HG03457 (cell line): ENCODE results near the gene B3GNT5.
A peak's percentile ranks its signal among the peaks of the same experiment; 100 is the strongest.

Source experiments
- ATAC-seq: cut with Tn5 transposase; IDR thresholded peaks from one replicate; pipeline ENCODE4 v1.9.1; 2021; ENCODE audit warnings: moderate number of reproducible peaks; ENCODE audit not compliant: unreplicated experiment

B3GNT5 gene

DNA sequence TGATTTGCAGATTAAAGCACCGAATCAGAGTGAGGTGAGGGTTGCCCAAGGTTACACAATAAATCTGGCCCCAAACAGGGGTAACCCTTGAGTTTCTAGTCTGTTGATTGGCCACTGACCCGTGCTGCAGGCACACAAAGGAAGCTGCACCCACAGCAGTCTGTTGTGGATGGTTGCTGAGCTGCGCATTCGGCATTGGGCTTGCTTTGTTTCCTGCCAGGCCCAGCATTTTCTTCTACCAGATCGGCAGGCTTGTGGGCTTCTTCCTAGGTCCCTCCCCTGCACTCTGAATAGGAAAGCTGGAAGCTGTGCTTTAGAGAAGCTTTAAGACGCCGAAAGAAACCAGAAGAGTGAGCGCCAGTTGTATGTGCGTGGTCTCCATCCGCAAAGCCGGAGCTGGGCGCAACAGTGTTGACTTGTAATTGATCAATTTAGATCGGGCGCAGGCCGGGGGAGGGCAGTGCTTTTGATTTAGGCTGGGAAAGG, 12.1 kb downstream of the B3GNT5 start:
- ATAC-seq: no peak

- ATAC-seq: no peak
These were observed 12.9 kb downstream of the B3GNT5 start for GRCh38 chr3:183265834-183266417.

GRCh38 chr3:183266454-183266853, 13.4 kb downstream of the B3GNT5 start:
- no peak for ATAC-seq

GRCh38 chr3:183267140-183267539, 14.1 kb downstream of the B3GNT5 start:
- ATAC-seq: no peak

DNA sequence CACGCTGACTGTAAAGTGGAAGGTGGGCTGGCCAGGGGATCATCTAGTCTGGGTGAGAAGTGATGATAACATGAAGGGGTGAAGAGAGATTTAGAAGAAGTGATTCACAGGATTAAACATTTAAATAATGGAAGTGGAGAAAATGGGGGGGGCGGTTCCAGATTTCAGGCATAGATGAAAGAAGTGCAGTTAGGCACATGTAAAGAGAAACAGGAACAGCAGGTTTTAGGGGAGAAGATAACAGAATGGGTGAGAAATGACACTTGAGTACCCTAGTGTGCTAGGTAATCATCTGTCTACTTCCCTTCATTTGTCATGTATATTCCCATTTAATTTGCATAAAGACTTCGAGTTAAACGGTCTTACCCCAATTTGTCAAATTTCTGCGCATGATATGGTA, 15.3 kb downstream of the B3GNT5 start:
- ATAC-seq: no peak

DNA sequence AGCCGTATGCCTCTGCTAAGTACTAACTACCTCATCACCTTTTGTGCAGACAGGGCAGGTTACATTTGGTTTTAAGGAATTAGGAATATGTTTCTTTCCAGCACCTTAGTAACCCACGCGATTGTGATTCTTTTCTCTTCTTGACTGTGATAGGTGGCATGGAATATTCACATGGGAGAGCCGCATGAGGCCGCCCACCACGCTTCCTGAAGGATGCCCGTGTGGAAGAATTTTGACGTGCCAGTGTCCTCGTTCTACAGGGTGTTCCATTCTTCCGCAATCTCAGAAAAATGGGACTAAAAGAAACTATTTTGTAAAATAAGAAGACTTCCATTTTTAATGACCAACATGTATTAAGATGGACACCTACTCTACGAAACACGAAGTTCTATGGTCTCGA, 16.3 kb downstream of the B3GNT5 start:
- ATAC-seq: no peak

GRCh38 chr3:183270344-183270743, 17.3 kb downstream of the B3GNT5 start:
- ATAC-seq: no peak

DNA sequence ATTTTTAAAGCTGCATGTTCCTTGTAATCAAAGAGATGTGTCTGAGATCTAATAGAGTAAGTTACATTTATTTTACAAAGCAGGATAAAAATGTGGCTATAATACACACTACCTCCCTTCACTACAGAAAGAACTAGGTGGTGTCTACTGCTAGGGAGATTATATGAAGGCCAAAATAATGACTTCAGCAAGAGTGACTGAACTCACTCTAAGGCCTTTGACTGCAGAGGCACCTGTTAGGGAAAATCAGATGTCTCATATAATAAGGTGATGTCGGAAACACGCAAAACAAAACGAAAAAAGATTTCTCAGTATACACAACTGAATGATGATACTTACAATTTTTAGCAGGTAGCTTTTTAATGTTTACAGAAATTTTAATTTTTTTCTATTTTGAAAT, 19.1 kb downstream of the B3GNT5 start:
- ATAC-seq: no peak

DNA sequence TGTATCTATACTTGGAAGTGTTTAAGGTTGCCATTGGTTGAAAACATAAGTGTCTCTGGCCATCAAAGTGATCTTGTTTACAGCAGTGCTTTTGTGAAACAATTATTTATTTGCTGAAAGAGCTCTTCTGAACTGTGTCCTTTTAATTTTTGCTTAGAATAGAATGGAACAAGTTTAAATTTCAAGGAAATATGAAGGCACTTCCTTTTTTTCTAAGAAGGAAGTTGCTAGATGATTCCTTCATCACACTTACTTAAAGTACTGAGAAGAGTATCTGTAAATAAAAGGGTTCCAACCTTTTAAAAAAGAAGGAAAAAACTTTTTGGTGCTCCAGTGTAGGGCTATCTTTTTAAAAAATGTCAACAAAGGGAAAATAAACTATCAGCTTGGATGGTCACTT, 19.7 kb downstream of the B3GNT5 start:
- ATAC-seq: no peak

DNA sequence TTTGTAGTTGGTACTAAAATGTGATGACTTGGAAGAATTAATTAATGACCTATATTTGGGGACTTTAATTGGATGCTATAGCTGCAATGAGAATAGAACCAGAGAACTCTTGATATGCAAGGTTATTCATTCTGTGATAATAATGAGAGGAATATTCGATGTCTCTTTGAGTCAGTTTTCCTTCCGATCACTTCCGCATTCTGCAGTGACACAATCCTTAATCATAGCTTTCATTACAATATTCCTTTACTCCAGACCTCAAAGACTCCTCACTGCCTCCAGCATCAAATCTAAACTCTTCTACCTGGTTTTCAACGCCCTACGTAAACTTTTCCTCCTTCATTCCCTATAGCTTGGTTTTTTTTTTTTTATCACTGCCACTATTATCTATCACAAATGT, 21.6 kb downstream of the B3GNT5 start:
- ATAC-seq: no peak

- ATAC-seq: no peak
These were observed 22.4 kb downstream of the B3GNT5 start for GRCh38 chr3:183275418-183275817.

DNA sequence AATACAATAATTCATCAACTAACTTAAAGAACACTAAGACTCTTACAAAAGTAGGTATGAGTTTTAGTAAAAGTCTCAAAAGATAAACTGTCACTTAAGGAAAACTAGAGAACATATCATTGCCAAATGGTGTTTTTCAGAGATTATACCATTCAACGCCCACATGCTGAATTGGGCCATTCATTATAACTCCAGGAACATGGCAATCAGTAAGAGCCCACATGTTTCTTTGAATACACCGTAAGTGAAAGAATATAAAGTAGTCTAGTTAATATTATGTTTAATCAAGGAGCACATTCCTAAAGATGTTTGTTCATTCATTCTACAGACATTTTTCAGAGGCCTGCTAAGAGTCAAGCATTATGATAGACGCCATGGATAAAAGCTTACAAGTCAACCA, 22.9 kb downstream of the B3GNT5 start:
- no peak for ATAC-seq

DNA sequence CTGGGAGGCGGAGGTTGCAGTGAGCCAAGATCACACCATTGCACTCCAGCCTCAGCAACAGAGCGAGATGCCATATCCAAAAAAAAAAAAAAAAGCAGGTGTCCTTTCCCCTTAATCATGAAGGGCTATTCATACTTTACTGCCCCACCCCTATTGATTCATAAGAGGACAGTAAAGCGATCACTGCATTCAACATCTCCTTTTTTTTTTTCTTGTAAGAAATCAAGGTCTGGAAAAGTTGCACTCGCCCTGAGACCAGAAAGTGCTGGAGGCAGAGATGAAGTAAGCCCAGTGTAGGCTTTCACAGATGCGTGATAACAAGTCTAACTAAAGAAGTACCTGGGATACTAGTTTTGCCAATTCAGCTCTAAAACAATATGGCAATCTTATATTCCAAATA, 24.2 kb downstream of the B3GNT5 start:
- ATAC-seq: no peak

DNA sequence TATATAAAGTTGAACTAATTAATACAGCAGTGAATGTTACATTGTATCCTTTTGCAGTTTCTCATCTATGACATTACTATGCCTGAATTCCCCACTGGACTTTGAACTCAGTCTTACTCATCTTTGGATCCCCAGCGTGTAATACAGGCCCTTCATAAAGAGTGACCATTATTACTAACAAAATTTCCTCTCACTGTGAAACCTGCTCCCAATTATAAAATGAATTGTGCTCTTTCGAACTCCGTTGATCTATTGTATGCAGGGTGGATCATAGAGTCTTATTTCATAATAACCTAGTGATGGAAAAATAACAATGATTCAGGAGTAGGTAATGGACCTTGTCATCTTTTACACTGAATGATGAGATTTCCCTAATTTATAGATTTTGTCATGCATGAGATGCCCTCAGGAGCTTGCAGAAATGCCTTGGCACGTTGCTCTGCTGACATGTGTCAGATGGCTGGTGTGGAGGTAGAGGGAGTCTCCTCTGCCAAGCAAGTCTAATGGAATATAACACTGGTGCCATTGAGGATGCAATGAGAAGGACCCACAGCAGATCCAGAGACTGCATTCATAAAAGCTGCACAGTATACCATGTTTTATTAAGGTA, 25.5 kb downstream of the B3GNT5 start:
- no peak for ATAC-seq

DNA sequence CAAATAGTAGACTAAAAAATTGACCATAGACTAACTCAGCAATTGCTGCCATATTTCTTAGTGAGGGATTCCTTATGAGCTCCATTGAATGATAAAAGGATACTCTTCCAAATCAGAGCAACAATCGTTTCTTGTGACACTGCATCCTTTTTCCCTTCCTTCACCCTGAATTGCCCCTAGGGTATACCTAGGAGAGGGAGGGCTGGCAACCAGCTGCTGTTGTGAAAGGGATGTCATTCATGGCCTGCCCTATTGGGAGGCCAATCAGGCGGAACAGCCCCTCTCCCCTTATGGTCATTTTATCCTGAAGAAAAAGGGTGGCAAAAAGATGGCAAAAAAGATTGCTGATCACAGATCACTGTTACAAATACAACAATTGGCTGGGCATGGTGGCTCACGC, 26.3 kb downstream of the B3GNT5 start:
- no peak for ATAC-seq

DNA sequence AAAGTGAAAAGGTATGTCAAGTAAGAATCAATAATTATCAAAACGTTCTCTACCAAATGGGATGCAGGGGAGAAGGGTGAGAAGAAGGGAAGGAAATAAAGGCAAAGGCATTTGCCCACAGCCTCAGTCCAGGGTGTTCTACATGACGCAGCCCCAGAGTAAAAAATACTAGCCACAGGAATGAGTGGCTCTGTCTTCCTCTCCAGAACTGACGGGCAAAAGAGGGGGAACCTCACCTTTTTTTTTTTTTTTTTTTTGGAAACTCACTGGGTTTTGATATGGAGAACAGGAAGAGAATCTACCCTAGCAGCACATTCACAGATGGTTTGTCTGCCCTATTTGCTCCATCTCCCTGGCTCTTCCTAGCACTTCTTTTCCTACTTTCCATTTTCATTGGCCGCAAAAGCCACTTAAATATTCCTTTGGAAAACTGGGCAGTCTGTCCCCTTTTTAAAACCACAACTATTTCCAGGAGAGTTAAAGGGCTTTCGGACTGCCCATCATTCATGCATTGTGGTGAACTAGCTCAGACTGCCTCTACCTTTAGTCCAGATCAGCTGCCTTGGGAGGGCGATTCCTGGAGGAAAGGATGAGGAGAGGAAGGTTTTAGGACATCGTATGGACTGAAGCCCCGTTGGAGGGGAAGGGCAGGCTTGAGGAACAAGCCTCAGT, 28.2 kb downstream of the B3GNT5 start:
- ATAC-seq: no peak

DNA sequence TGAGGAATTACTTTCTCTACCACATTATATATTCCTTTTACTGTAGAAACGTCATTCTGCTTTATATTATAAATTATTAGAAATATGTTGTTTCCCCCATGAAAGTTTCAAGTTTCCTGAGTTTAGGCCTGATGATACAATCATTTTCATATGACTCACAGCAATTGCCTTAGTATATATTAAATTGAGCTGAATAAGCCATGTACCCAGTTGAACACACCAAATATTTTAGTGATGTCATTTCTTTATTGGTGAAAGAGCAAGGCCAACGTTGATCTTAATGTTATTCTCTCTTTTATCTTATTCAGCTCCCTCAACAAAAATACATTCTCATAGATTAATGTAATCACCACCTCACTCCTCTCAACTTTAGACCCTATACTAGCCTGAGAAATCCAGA, 30.8 kb downstream of the B3GNT5 start:
- no peak for ATAC-seq

GRCh38 chr3:183284570-183284969, 31.5 kb downstream of the B3GNT5 start:
- ATAC-seq: no peak

- no peak for ATAC-seq
These were observed 32.3 kb downstream of the B3GNT5 start for GRCh38 chr3:183285318-183285717.

DNA sequence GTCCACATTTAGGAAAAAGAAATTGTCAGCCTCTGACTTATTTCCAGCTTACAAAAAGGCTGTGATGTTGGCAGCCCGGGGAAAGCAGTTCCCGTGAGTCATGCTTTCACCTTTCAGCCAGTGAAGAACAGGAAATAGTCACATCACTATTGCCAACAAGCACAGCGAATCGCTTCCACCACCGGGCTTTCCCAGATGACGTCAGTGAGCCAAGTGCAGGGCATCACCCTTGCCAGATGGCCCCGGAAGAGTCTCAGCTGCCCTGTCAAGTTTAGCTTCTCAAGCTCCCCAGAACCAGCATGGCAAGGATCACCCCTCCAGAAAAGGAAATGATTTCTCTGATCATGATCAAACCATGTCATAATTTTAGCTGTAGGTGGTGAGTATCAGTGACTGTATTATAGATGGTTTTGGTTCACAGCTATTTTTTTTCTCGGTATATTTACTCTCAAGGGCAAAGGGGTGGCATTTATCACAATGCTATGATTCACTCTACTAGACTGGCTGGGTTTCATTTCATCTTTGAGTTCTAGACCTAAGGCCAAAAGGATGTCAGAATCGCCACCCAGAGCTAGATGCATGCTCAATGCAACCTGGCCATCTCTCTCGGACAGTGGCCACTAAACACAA, 32.9 kb downstream of the B3GNT5 start:
- peak; percentile 96 for ATAC-seq

GRCh38 chr3:183287301-183287971, 34.4 kb downstream of the B3GNT5 start:
- no peak for ATAC-seq
